Liver (tissue), 3 donors: ENCODE results near the gene SHC3.

ENCODE experiments used
- JUND ChIP-seq, 2 donors: IDR thresholded peaks; 2 replicates each; pipeline ENCODE4 v1.6.1; 2016; ENCODE audit warnings: antibody characterized with exemption in 2 of 2
- RAD21 ChIP-seq, 2 donors: IDR thresholded peaks; 2 replicates each; pipeline ENCODE4 v1.6.1; 2016; ENCODE audit warnings: antibody characterized with exemption in 2 of 2, mild to moderate bottlenecking in 2 of 2
- SP1 ChIP-seq: IDR thresholded peaks from 2 replicates; pipeline ENCODE4 v1.6.1; 2018; ENCODE audit warnings: antibody characterized with exemption, mild to moderate bottlenecking
- TAF1 ChIP-seq: conservative IDR thresholded peaks from 2 replicates; pipeline ENCODE4 v1.6.1; 2016; ENCODE audit warnings: antibody characterized with exemption, mild to moderate bottlenecking
- YY1 ChIP-seq: IDR thresholded peaks from 2 replicates; pipeline ENCODE4 v1.6.1; 2016; ENCODE audit warnings: antibody characterized with exemption, mild to moderate bottlenecking
- TF ChIP-seq, protein P1 (sequence below): IDR thresholded peaks from 2 replicates; pipeline ENCODE4 v1.6.1; 2016; ENCODE audit warnings: antibody characterized with exemption, mild to moderate bottlenecking
- TF ChIP-seq, protein P2 (sequence below): fragments of 150-350 bp; IDR thresholded peaks from 2 replicates; pipeline ENCODE4 v1.5.1; 2017; ENCODE audit warnings: improper control_type of control experiment, low read depth, low read length; ENCODE audit not compliant: missing input control
- TF ChIP-seq, protein P3 (sequence below): IDR thresholded peaks from 2 replicates; pipeline ENCODE4 v1.6.1; 2016; ENCODE audit warnings: antibody characterized with exemption
- TF ChIP-seq, protein P4 (sequence below): IDR thresholded peaks from 2 replicates; pipeline ENCODE4 v1.6.1; 2016; ENCODE audit warnings: antibody characterized with exemption
- donor health status: healthy.
- donor health status: healthy.

DNA sequence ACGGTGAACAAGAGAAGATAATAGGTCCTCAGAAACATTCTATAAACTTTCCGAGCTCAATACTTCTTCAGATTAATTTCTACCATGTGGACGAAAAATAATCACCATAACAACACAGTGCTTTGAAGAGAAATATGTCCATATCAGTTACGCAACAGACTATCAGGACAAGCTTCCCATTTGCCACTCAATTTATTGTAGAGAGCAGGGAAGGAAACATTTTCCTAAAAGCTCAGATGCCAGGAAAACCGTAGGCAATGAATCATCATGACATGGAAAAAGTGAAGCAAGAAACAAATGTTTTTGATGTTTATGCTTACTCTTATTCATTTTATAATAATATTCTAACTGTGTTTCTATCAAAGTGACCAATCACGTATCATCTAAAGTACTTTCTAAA lies 99.8 kb downstream of the SHC3 start:
- TF ChIP-seq TAF1 (no peak), JUND (IDR thresholded peaks at IDR 0.05) (no peak), RAD21 (IDR thresholded peaks at IDR 0.05) (no peak), YY1 (no peak), SP1 (no peak)
- TF ChIP-seq, protein P1, sequence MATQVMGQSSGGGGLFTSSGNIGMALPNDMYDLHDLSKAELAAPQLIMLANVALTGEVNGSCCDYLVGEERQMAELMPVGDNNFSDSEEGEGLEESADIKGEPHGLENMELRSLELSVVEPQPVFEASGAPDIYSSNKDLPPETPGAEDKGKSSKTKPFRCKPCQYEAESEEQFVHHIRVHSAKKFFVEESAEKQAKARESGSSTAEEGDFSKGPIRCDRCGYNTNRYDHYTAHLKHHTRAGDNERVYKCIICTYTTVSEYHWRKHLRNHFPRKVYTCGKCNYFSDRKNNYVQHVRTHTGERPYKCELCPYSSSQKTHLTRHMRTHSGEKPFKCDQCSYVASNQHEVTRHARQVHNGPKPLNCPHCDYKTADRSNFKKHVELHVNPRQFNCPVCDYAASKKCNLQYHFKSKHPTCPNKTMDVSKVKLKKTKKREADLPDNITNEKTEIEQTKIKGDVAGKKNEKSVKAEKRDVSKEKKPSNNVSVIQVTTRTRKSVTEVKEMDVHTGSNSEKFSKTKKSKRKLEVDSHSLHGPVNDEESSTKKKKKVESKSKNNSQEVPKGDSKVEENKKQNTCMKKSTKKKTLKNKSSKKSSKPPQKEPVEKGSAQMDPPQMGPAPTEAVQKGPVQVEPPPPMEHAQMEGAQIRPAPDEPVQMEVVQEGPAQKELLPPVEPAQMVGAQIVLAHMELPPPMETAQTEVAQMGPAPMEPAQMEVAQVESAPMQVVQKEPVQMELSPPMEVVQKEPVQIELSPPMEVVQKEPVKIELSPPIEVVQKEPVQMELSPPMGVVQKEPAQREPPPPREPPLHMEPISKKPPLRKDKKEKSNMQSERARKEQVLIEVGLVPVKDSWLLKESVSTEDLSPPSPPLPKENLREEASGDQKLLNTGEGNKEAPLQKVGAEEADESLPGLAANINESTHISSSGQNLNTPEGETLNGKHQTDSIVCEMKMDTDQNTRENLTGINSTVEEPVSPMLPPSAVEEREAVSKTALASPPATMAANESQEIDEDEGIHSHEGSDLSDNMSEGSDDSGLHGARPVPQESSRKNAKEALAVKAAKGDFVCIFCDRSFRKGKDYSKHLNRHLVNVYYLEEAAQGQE = no peak
- TF ChIP-seq, protein P2, sequence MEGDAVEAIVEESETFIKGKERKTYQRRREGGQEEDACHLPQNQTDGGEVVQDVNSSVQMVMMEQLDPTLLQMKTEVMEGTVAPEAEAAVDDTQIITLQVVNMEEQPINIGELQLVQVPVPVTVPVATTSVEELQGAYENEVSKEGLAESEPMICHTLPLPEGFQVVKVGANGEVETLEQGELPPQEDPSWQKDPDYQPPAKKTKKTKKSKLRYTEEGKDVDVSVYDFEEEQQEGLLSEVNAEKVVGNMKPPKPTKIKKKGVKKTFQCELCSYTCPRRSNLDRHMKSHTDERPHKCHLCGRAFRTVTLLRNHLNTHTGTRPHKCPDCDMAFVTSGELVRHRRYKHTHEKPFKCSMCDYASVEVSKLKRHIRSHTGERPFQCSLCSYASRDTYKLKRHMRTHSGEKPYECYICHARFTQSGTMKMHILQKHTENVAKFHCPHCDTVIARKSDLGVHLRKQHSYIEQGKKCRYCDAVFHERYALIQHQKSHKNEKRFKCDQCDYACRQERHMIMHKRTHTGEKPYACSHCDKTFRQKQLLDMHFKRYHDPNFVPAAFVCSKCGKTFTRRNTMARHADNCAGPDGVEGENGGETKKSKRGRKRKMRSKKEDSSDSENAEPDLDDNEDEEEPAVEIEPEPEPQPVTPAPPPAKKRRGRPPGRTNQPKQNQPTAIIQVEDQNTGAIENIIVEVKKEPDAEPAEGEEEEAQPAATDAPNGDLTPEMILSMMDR = no peak
- TF ChIP-seq, protein P3, sequence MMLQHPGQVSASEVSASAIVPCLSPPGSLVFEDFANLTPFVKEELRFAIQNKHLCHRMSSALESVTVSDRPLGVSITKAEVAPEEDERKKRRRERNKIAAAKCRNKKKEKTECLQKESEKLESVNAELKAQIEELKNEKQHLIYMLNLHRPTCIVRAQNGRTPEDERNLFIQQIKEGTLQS = no peak
- TF ChIP-seq, protein P4, sequence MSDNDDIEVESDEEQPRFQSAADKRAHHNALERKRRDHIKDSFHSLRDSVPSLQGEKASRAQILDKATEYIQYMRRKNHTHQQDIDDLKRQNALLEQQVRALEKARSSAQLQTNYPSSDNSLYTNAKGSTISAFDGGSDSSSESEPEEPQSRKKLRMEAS = no peak
